ENCODE data around the gene ADGRA1. TPM values are rescaled to one million over a fixed set of nuclear protein-coding genes. Genes with fewer than 3 reads are reported as not detected.

ADGRA1 gene
- polyA plus RNA-seq, 2 of the 4 experiments (the other 2 are of a cell fraction), result not detected

DNA sequence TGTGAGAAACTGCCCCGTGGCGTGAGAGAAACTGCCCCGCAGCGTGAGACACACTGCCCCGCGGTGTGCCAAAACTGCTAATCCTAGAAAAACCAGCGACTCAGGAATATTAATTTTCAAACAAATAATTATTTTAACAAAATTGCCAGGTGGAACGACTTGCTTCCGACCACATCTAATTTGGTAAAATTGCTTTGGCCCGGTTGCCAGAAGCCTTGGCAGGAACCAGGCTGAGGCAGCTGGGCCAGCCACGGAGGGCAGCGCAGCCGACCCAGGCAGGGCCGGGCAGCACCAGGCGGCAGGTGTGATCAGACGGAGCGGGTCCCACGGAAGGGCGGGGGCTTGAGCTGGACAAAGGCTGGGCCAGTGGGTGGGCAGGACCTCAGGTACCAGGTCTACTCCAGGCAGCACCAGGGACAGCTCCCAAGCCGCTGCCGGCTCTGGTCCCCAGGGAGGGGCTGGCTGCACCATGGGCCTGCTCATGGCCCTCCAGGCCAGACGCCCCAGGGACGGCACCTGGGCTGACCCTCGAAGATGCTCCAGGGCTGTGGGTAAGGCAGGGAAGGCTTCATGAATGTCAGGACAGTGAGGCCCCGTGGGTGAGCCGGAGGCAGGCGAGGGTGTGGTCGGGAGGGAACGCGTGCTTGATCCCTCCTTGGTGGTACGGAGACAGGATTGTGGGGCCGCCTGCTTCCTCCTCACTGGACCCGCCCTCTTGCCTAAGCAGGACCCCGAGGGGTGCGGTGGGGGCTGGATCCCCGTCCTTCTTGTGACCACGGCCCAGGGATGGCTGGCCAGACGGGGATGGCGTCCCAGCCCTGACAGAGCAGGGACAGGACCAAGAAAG is 7.7 kb upstream of the ADGRA1 start:
- Histone ChIP-seq H3K4me1 (no peaks in the 10 kb centered on the region), H3K27ac (no peak overlapping the region), H3K4me2 (no peak overlapping the region), H3K4me3 (no peak overlapping the region), H3K9me3 (no peaks in the 10 kb centered on the region)
- ATAC-seq (peak; percentile 56 to 58; a peak in 4 of 6 replicates), FAIRE-seq (no peak), DNase-seq (ENCODE audit: low read depth in 1 of 2, low spot score in 1 of 2) (no peak)
- ChIA-PET CTCF (interaction anchor here (1.1 kb wide), 1 partner anchor 176 kb away, joined by 3 read pairs; no protein-coding TSS in a partner anchor), POLR2A (no interaction called here)
- peak; percentile 81 for TF ChIP-seq REST (IDR thresholded peaks at IDR 0.05)
- no peak for TF ChIP-seq CTCF (IDR thresholded peaks at IDR 0.05)
- WGBS (ENCODE audit: missing lambda C conversion rate), result 53% methylated on average over 34 of the region's 39 CpGs

GRCh38 chr10:133080683-133081040 is 7.1 kb upstream of the ADGRA1 start:
- H3K9me3 ChIP-seq, result no peaks in the 10 kb centered on the region
- 51% methylated on average over 7 of the region's 7 CpGs for WGBS (ENCODE audit: missing lambda C conversion rate)

GRCh38 chr10:133081636-133082035 is 6.1 kb upstream of the ADGRA1 start:
- DNase-seq (ENCODE audit: low read depth in 1 of 2, low spot score in 1 of 2), result no peak
- POLR2A ChIA-PET, result no interaction called here
- H3K9me3 ChIP-seq, result no peaks in the 10 kb centered on the region
- H3K4me2 ChIP-seq, result no peak overlapping the region
- no peak for FAIRE-seq
- CTCF ChIA-PET, result no interaction called here
- no peak for TF ChIP-seq MAX (IDR thresholded peaks at IDR 0.05)
- TF ChIP-seq HOXA7 (CRISPR knock-in tag; IDR thresholded peaks at IDR 0.05), result no peak
- no peak for TF ChIP-seq ZSCAN20 (CRISPR knock-in tag; IDR thresholded peaks at IDR 0.05)
- TF ChIP-seq NFE2L2 (conservative IDR thresholded peaks at IDR 0.05; ENCODE audit: low read length), result no peak
- TF ChIP-seq HOXB5 (CRISPR knock-in tag; IDR thresholded peaks at IDR 0.05), result no peak
- no peak for TF ChIP-seq JUNB (IDR thresholded peaks at IDR 0.05)
- no peak for TF ChIP-seq JUN (IDR thresholded peaks at IDR 0.05)
- no peak for TF ChIP-seq POLR2A (IDR thresholded peaks at IDR 0.05; ENCODE audit: low read length)
- TF ChIP-seq MAZ (IDR thresholded peaks at IDR 0.05; ENCODE audit: borderline replicate concordance, low read depth, low read length), result no peak
- TF ChIP-seq, protein P1, sequence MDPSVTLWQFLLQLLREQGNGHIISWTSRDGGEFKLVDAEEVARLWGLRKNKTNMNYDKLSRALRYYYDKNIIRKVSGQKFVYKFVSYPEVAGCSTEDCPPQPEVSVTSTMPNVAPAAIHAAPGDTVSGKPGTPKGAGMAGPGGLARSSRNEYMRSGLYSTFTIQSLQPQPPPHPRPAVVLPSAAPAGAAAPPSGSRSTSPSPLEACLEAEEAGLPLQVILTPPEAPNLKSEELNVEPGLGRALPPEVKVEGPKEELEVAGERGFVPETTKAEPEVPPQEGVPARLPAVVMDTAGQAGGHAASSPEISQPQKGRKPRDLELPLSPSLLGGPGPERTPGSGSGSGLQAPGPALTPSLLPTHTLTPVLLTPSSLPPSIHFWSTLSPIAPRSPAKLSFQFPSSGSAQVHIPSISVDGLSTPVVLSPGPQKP (IDR thresholded peaks at IDR 0.05; ENCODE audit: low read depth, low read length), result no peak
- no peak for TF ChIP-seq SMC3 (IDR thresholded peaks at IDR 0.05)
- TF ChIP-seq, protein P2, sequence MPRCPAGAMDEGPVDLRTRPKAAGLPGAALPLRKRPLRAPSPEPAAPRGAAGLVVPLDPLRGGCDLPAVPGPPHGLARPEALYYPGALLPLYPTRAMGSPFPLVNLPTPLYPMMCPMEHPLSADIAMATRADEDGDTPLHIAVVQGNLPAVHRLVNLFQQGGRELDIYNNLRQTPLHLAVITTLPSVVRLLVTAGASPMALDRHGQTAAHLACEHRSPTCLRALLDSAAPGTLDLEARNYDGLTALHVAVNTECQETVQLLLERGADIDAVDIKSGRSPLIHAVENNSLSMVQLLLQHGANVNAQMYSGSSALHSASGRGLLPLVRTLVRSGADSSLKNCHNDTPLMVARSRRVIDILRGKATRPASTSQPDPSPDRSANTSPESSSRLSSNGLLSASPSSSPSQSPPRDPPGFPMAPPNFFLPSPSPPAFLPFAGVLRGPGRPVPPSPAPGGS (IDR thresholded peaks at IDR 0.05), result no peak
- H3K27ac ChIP-seq, result no peak overlapping the region
- WGBS (ENCODE audit: missing lambda C conversion rate), result 39% methylated on average over 14 of the region's 16 CpGs
- ATAC-seq, result no peak
- H3K4me1 ChIP-seq, result no peaks in the 10 kb centered on the region
- no peak overlapping the region for H3K4me3 ChIP-seq

More at GRCh38 chr10:133080683-133081040, 7.1 kb upstream of the ADGRA1 start:
- no peak overlapping the region for H3K4me2 ChIP-seq
- no peak for TF ChIP-seq MAFK (IDR thresholded peaks at IDR 0.05; ENCODE audit: partially characterized antibody)
- no peak for TF ChIP-seq ZFP36 (IDR thresholded peaks at IDR 0.05; ENCODE audit: borderline replicate concordance, partially characterized antibody)
- TF ChIP-seq POLR2AphosphoS2 (conservative IDR thresholded peaks at IDR 0.05; ENCODE audit: low read length), result no peak
- no peak for TF ChIP-seq RCOR1 (IDR thresholded peaks at IDR 0.05; ENCODE audit: low read depth, low read length)
- no peak for TF ChIP-seq TFCP2L1 (CRISPR knock-in tag; IDR thresholded peaks at IDR 0.05)
- ATAC-seq (peak in 1 of 2 experiments; percentile 14; a peak in 1 of 6 replicates), FAIRE-seq (no peak), DNase-seq (ENCODE audit: low read depth in 1 of 2, low spot score in 1 of 2) (no peak)
- no peak overlapping the region for H3K27ac ChIP-seq
- H3K4me1 ChIP-seq, result no peaks in the 10 kb centered on the region
- ChIA-PET CTCF (interaction anchor here (1.1 kb wide), 1 partner anchor 177 kb away, joined by 3 read pairs; no protein-coding TSS in a partner anchor), POLR2A (no interaction called here)
- no peak overlapping the region for H3K4me3 ChIP-seq
